PC-3 (cell line): ENCODE measurements around the gene ZNF750. TPM values are rescaled to one million over a fixed set of nuclear protein-coding genes. Genes with fewer than 3 reads are reported as not detected.
A peak's percentile ranks its signal among the peaks of the same experiment; 100 is the strongest.

Experiments
- ATAC-seq: fragments of 200-7000 bp; cut with Tn5 transposase; 2 replicates; pipeline ENCODE4 v1.9.1; 2020; ENCODE audit warnings: mild to moderate bottlenecking, moderate library complexity
- BruUV-seq: library from RNA; stranded (reverse); fragments of 400-500 nt; replicated peaks from 2 replicates; lab custom pipeline; 2021; lab: Mats Ljungman, UMichigan
- CTCF ChIA-PET: fragments of 300-600 bp; sonication (Branson Sonifier 250); formaldehyde crosslinking; loops from one replicate; lab custom pipeline; 2022; ENCODE audit warnings: antibody characterized with exemption; lab: Charles Lee
- POLR2A ChIA-PET: fragments of 300-600 bp; sonication (Branson Sonifier 250); formaldehyde crosslinking; loops from one replicate; lab custom pipeline; 2022; ENCODE audit warnings: antibody characterized with exemption; ENCODE audit not compliant: unreplicated experiment; lab: Charles Lee
- DNase-seq: peaks from one replicate; pipeline ENCODE4 v3.0.0-alpha.2; 2015
- H2AFZ ChIP-seq: fragments of 300-600 bp; sonication (generic); 2 replicates; pipeline ENCODE4 v1.6.0; 2016; ENCODE audit warnings: antibody characterized with exemption, low read length
- H3F3A ChIP-seq: fragments of 300-600 bp; sonication (generic); one replicate; pipeline ENCODE4 v1.6.0; 2017; ENCODE audit warnings: antibody characterized with exemption, low read length, control low read depth, mild to moderate bottlenecking; ENCODE audit not compliant: unreplicated experiment
- H3K27ac ChIP-seq: fragments of 300-600 bp; sonication (generic); 2 replicates; pipeline ENCODE4 v1.5.1; 2016; ENCODE audit warnings: mild to moderate bottlenecking, low read length
- H3K27me3 ChIP-seq: fragments of 300-600 bp; sonication (generic); 2 replicates; pipeline ENCODE4 v1.6.1; 2016; ENCODE audit warnings: low read length, mixed read lengths
- H3K36me3 ChIP-seq: fragments of 300-600 bp; sonication (generic); 2 replicates; pipeline ENCODE4 v1.6.1; 2016; ENCODE audit warnings: low read depth, mixed run types, low read length, mixed read lengths
- H3K4me1 ChIP-seq: fragments of 300-600 bp; sonication (generic); 2 replicates; pipeline ENCODE4 v1.5.1; 2016; ENCODE audit warnings: low read length; ENCODE audit not compliant: insufficient read depth
- H3K4me2 ChIP-seq: fragments of 300-600 bp; sonication (generic); 2 replicates; pipeline ENCODE4 v1.6.0; 2016; ENCODE audit warnings: low read length
- H3K4me3 ChIP-seq: fragments of 300-600 bp; sonication (generic); 2 replicates; pipeline ENCODE4 v1.5.1; 2016; ENCODE audit warnings: mild to moderate bottlenecking, low read length, mixed read lengths
- H3K79me2 ChIP-seq: fragments of 300-600 bp; sonication (generic); 2 replicates; pipeline ENCODE4 v1.6.1; 2017; ENCODE audit warnings: low read length, mixed read lengths
- H3K9ac ChIP-seq: fragments of 300-600 bp; sonication (generic); 2 replicates; pipeline ENCODE4 v1.6.0; 2016; ENCODE audit warnings: mild to moderate bottlenecking, low read length
- H3K9me2 ChIP-seq: fragments of 300-600 bp; sonication (generic); replicated peaks from 2 replicates; pipeline ENCODE4 v1.6.1; 2016; ENCODE audit warnings: mixed run types, low read length, mixed read lengths
- H3K9me3 ChIP-seq: fragments of 300-600 bp; sonication (generic); 2 replicates; pipeline ENCODE4 v1.6.1; 2016; ENCODE audit warnings: low read length, mixed read lengths
- H4K20me1 ChIP-seq: fragments of 300-600 bp; sonication (generic); 2 replicates; pipeline ENCODE4 v1.6.1; 2016; ENCODE audit warnings: low read length, mixed read lengths
- EZH2 ChIP-seq: fragments of 300-600 bp; sonication (generic); IDR thresholded peaks from one replicate; pipeline ENCODE4 v1.6.1; 2017; ENCODE audit warnings: antibody characterized with exemption, mild to moderate bottlenecking, low read length; ENCODE audit not compliant: unreplicated experiment
- EZH2phosphoT487 ChIP-seq: fragments of 300-600 bp; sonication (generic); IDR thresholded peaks from 2 replicates; pipeline ENCODE4 v1.6.1; 2018; ENCODE audit warnings: mild to moderate bottlenecking, antibody characterized with exemption, low read length, borderline replicate concordance
- intact Hi-C: fragments of 100-400 bp; cut with micrococcal nuclease; formaldehyde crosslinking; loops from 2 replicates; pipeline ENCODE4 v1.9.0; 2023
- total RNA-seq: library from RNA; depleted of rRNA; stranded (reverse); fragments of >200 nt; gene quantifications from 2 replicates; pipeline ENCODE4 v1.2.3, GENCODE V29; 2014
- TF ChIP-seq, protein P1 (sequence below): fragments of 300-600 bp; sonication (generic); conservative IDR thresholded peaks from 2 replicates; pipeline ENCODE4 v1.5.1; 2017; ENCODE audit warnings: antibody characterized with exemption, low read depth, mild to moderate bottlenecking, low read length

Gene ZNF750
- total RNA-seq, 1 experiment from 2014 or later = not detected

DNA sequence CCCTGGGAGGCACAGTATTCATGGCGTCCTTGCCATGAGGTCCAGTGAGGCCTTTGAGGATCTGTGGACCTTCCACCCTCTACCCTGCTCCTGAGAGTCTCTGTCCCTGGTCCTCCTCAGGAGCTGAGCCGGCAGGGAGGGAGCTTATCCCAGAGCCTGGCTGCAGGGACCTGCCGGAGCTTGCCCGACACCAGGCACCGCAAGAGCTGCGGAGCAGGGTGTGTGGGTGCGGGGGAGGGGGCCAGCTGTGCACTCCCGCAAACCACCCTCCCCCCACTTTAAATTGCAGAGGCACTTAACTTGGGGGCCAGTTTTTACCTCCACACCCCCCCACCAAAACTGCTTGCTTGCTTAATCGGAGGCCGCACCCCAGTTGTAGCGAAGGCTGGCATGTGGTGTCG lies 609 bp upstream of the ZNF750 start:
- CTCF ChIA-PET = no interaction called here
- POLR2A ChIA-PET = no interaction called here
- Histone ChIP-seq H3F3A (no peaks in the 10 kb centered on the region), H3K9me2 (no peaks in the 10 kb centered on the region), H3K4me2 (no peak overlapping the region), H2AFZ (no peak overlapping the region), H4K20me1 (no peaks in the 10 kb centered on the region), H3K9me3 (no peaks in the 10 kb centered on the region), H3K4me3 (no peak overlapping the region), H3K36me3 (no peaks in the 10 kb centered on the region), H3K27ac (no peak overlapping the region), H3K9ac (no peak overlapping the region), H3K27me3 (no peaks in the 10 kb centered on the region), H3K79me2 (no peaks in the 10 kb centered on the region), H3K4me1 (no peaks in the 10 kb centered on the region)
- BruUV-seq = no TSS peak
- no peak for TF ChIP-seq EZH2phosphoT487
- no peak for TF ChIP-seq EZH2
- TF ChIP-seq, protein P1, sequence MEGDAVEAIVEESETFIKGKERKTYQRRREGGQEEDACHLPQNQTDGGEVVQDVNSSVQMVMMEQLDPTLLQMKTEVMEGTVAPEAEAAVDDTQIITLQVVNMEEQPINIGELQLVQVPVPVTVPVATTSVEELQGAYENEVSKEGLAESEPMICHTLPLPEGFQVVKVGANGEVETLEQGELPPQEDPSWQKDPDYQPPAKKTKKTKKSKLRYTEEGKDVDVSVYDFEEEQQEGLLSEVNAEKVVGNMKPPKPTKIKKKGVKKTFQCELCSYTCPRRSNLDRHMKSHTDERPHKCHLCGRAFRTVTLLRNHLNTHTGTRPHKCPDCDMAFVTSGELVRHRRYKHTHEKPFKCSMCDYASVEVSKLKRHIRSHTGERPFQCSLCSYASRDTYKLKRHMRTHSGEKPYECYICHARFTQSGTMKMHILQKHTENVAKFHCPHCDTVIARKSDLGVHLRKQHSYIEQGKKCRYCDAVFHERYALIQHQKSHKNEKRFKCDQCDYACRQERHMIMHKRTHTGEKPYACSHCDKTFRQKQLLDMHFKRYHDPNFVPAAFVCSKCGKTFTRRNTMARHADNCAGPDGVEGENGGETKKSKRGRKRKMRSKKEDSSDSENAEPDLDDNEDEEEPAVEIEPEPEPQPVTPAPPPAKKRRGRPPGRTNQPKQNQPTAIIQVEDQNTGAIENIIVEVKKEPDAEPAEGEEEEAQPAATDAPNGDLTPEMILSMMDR = no peak
- no peak for DNase-seq
- ATAC-seq = no peak
- intact Hi-C loops = no loop called here

DNA sequence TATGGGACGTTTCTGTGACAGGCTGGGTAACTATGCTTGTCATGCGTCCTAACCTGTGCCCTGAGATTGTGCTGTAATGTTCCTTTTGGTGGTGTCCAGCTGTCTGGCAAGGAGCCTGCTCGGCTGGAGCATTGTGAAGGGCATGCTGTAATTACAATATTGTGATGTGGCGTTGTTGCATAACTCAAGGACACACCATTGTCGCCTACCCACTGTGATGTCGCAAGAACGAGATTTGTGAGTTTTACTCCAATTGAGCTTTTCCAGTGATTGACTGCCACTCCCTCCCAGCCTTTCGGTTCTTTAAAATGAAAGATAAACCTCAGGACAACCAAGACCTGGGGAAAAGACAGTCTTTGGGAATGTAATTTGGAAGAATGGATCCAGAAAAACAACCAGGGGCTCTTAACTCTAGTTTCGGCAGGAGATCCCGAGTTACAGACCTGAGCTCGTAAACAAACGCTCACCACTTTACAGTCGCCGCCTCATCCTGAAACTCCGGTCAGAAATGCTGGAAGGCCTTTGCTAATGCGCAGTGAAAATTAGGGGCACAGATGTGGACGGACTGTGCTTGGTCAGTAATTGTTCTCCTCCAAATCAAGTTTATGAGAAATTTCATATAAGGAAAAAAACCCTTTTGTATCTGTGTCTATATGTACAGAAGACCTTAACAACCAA lies 1.3 kb downstream of the ZNF750 start:
- Histone ChIP-seq H2AFZ (no peak overlapping the region), H3K79me2 (no peaks in the 10 kb centered on the region), H3F3A (no peaks in the 10 kb centered on the region), H3K27ac (no peak overlapping the region), H3K4me1 (no peaks in the 10 kb centered on the region), H3K4me3 (no peak overlapping the region), H3K9ac (no peak overlapping the region), H3K27me3 (no peaks in the 10 kb centered on the region), H3K9me2 (no peaks in the 10 kb centered on the region), H3K4me2 (no peak overlapping the region), H4K20me1 (no peaks in the 10 kb centered on the region), H3K36me3 (no peaks in the 10 kb centered on the region), H3K9me3 (no peaks in the 10 kb centered on the region)
- intact Hi-C loops = no loop called here
- no TSS peak for BruUV-seq
- TF ChIP-seq EZH2phosphoT487 = no peak
- TF ChIP-seq, protein P1 = no peak
- no peak for TF ChIP-seq EZH2
- ChIA-PET POLR2A (no interaction called here), CTCF (no interaction called here)
- DNase-seq = peak; percentile 35
- no peak for ATAC-seq

DNA sequence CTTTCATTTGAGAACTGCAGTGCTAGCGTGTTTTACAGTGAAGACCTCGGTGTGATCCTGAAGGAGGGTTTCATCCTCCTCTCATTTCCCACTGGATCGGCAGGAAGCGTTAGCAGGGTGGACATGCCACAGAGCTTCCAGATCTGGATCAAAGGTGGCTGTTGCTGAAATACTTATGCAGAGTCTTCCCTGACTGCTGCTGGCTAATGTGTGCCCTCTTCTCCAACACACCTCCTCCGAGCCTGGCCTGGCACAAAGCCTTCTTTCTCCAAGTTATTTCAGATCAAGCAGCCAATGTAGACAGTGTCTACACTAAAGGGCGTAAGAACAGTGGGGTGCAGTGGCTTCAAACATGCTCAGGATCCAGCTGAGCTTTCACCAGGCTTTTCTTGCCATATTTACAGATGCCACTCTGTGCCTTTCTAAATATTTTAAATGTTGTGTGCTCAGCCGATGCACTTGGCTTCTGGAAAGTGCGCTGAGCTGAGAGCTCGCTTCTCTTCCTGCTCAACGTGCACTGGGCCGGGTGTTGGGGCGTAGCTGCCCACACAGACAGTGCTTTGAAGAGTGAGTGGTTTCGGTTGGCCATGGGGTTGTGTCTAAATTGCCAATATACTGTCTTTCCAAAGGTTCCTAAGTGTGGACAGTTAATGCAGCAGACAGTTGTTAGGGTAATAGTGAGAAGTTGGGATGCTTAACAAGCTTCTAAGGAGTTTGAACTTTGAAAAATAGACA lies 2.1 kb downstream of the ZNF750 start:
- no peaks in the 10 kb centered on the region for H3K9me2 ChIP-seq
- no peak overlapping the region for H2AFZ ChIP-seq
- TF ChIP-seq EZH2 = no peak
- TF ChIP-seq EZH2phosphoT487 = no peak
- TF ChIP-seq, protein P1 = no peak
- H3K79me2 ChIP-seq = no peaks in the 10 kb centered on the region
- ATAC-seq (no peak), DNase-seq (no peak)
- no peaks in the 10 kb centered on the region for H3K36me3 ChIP-seq
- intact Hi-C loops = no loop called here
- ChIA-PET POLR2A (no interaction called here), CTCF (no interaction called here)
- H3K4me2 ChIP-seq = no peak overlapping the region
- no peaks in the 10 kb centered on the region for H4K20me1 ChIP-seq
- H3K9ac ChIP-seq = no peak overlapping the region
- H3K4me3 ChIP-seq = no peak overlapping the region
- no peaks in the 10 kb centered on the region for H3K4me1 ChIP-seq
- no peaks in the 10 kb centered on the region for H3K9me3 ChIP-seq
- H3F3A ChIP-seq = no peaks in the 10 kb centered on the region
- no peaks in the 10 kb centered on the region for H3K27me3 ChIP-seq
- no peak overlapping the region for H3K27ac ChIP-seq
- no TSS peak for BruUV-seq
